T-cell (primary cell): ENCODE data around the gene SNRPA1. TPM values are rescaled to one million over a fixed set of nuclear protein-coding genes. Genes with fewer than 3 reads are reported as not detected.
A peak's percentile ranks its signal among the peaks of the same experiment; 100 is the strongest.
"Not testable (repeated sequence)": the region's sequence is repeated elsewhere in the genome, so short reads cannot be mapped to it uniquely, and the experiment has no call there.

Experiments used
- ATAC-seq, 4 experiments: fragments of 200-7000 bp in 3 of 4; fragments of 150-1000 bp in 1 of 4; cut with Tn5 transposase; replicated peaks in 1 of 4; 1 replicate in 3 of 4; 2 replicates in 1 of 4; pipeline ENCODE4 v1.10.0; 2021; ENCODE audit warnings: moderate library complexity in 3 of 4, mild to moderate bottlenecking in 2 of 4, moderate number of reproducible peaks in 1 of 4
- CTCF ChIA-PET, 2 donors: fragments of 300-600 bp; sonication (Branson Sonifier 250); formaldehyde crosslinking; loops; one replicate each; lab custom pipeline; 2022; ENCODE audit warnings: antibody characterized with exemption in 2 of 2; lab: Charles Lee
- POLR2A ChIA-PET, 2 donors: fragments of 300-600 bp; sonication (Branson Sonifier 250); formaldehyde crosslinking; loops; one replicate each; lab custom pipeline; 2022; ENCODE audit warnings: antibody characterized with exemption in 2 of 2; lab: Charles Lee
- DNase-seq, 35 experiments: peaks; one replicate each; pipeline versions ENCODE4 v3.0.0 to v3.0.0-alpha.2; 2013 to 2023
- H3K27ac ChIP-seq: one replicate; pipeline ENCODE4 v1.5.1; 2013; ENCODE audit warnings: low read length
- H3K27me3 ChIP-seq, 2 experiments: replicated peaks in 1 of 2; 1 replicate in 1 of 2; 2 replicates in 1 of 2; pipeline versions ENCODE4 v1.6.1 to v1.7.0; 2013; ENCODE audit warnings: low read length in 1 of 2, mixed read lengths in 1 of 2; ENCODE audit not compliant: control insufficient read depth in 2 of 2, insufficient read depth in 2 of 2; ENCODE audit errors: extremely low read depth in 1 of 2
- H3K36me3 ChIP-seq, 2 donors: 1 replicate in 1 of 2; 2 replicates in 1 of 2; pipeline versions ENCODE4 v1.6.1 to v1.7.0; 2013; ENCODE audit warnings: low read length in 1 of 2; ENCODE audit not compliant: control insufficient read depth in 2 of 2, insufficient read depth in 1 of 2; ENCODE audit errors: extremely low read depth in 1 of 2
- H3K4me1 ChIP-seq, 2 experiments: 1 replicate in 1 of 2; 2 replicates in 1 of 2; pipeline versions ENCODE4 v1.6.1 to v1.7.0; 2013; ENCODE audit warnings: low read length in 2 of 2, mixed read lengths in 1 of 2; ENCODE audit not compliant: insufficient read depth in 2 of 2, control insufficient read depth in 1 of 2; ENCODE audit errors: extremely low read depth in 1 of 2
- H3K4me3 ChIP-seq, 2 donors: 1 replicate in 1 of 2; 2 replicates in 1 of 2; pipeline versions ENCODE4 v1.5.1 to v1.7.0; 2013; ENCODE audit warnings: mild to moderate bottlenecking in 2 of 2, low read length in 1 of 2, moderate library complexity in 1 of 2; ENCODE audit not compliant: control insufficient read depth in 1 of 2; ENCODE audit errors: extremely low read depth in 1 of 2
- H3K9me3 ChIP-seq: 2 replicates; pipeline ENCODE4 v1.7.0; 2013
- H3K27ac Mint-ChIP-seq, 2 donors: one replicate each; pipeline ENCODE4 v1.8.0; 2020 to 2021; ENCODE audit warnings: mild to moderate bottlenecking in 2 of 2, mixed read lengths in 2 of 2
- H3K27me3 Mint-ChIP-seq, 2 donors: one replicate each; pipeline ENCODE4 v1.8.0; 2021 to 2022; ENCODE audit warnings: mixed read lengths in 2 of 2
- H3K36me3 Mint-ChIP-seq: one replicate; pipeline ENCODE4 v1.8.0; 2021; ENCODE audit warnings: mixed read lengths
- H3K4me1 Mint-ChIP-seq, 3 donors: one replicate each; pipeline ENCODE4 v1.8.0; 2020 to 2022; ENCODE audit warnings: mixed read lengths in 3 of 3, mild to moderate bottlenecking in 1 of 3
- H3K4me3 Mint-ChIP-seq, 3 donors: one replicate each; pipeline ENCODE4 v1.8.0; 2020 to 2022; ENCODE audit warnings: mild to moderate bottlenecking in 3 of 3, mixed read lengths in 3 of 3, moderate library complexity in 3 of 3
- H3K9me3 Mint-ChIP-seq, 3 donors: one replicate each; pipeline ENCODE4 v1.8.0; 2020 to 2022; ENCODE audit warnings: mixed read lengths in 3 of 3
- WGBS: methylation state at CpG from one replicate; pipeline ENCODE4 v1.1.5; 2013; ENCODE audit warnings: missing lambda C conversion rate; ENCODE audit not compliant: insufficient coverage; 5-methylcytosine and 5-hydroxymethylcytosine counted together
- total RNA-seq, 35 experiments: library from RNA in 6 of 35; stranded (reverse) in 6 of 35; fragments of 120-200 nt in 1 of 35; gene quantifications; one replicate each; pipeline versions ENCODE4 v1.2.1 to v1.2.4 and lab custom pipeline; 2013 to 2026

SNRPA1 gene
- total RNA-seq, 5 donors from 2014 or later (not counting 1 experiment from before 2014, with no cell fraction given) = 77.0 to 199 (median 97.0) TPM

DNA sequence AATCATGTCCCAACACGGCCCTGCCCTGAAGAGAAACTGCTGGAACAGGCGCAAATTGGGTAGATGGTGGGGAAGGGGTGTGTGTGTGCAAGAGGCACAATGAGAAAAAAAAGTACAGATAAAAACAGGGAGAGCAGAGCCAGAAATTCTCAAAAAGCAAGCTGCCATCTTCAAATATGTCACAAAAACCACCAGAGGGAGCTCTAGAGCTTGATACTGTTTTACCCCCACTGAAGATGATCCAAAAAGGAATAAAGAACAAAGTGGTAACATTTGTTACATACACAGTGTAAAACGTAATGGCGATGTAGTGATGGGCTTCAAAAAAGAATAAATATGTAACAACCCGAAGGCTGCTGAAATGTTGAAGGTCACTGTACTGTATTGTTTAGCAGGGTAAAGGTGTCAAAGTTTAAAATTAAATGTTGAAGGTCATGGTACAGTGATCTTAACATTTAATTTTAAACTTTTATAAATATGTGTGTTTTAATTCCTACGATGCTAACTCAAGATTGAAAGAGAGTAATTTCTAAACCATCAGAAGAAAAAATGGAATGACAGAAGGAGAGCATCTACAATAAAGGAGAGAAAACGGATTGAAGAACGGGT, 6.0 kb downstream of the SNRPA1 start:
- Histone ChIP-seq H3K27ac (no peak overlapping the region), H3K36me3 (peaks cover 0 to 47% of the 10 kb centered on the region in 2 donors), H3K4me1 (peaks cover 19% of the 10 kb centered on the region in 2 experiments), H3K27me3 (no peaks in the 10 kb centered on the region), H3K9me3 (no peaks in the 10 kb centered on the region), H3K4me3 (no peak overlapping the region)
- peak; percentile 47 to 78 (median 58) for ATAC-seq
- Mint-ChIP-seq H3K27me3 (no peaks in the 10 kb centered on the region), H3K4me1 (peaks cover 37 to 57% (median 54%) of the 10 kb centered on the region in 3 donors), H3K27ac (peak overlapping the region in 1 of 2 donors; percentile 21), H3K9me3 (no peaks in the 10 kb centered on the region), H3K4me3 (peak overlapping the region in 1 of 3 donors; percentile 0), H3K36me3 (peaks cover 54% of the 10 kb centered on the region)
- peak in 5 of 35 experiments; percentile 17 to 78 (median 33) for DNase-seq
- 77% methylated on average over 2 of the region's 8 CpGs for WGBS
- ChIA-PET CTCF (interaction anchor here (0.6 to 3.2 kb wide), 16 partner anchors 9 to 1399 kb away, joined by 3 to 45 read pairs (median 4); partner anchors contain the start of gene CHSY1 (in 1 of the 2)), POLR2A (interaction anchor here (0.7 to 1.4 kb wide), 3 partner anchors 11 to 16 kb away, joined by 3 to 4 read pairs (median 3); no protein-coding TSS in a partner anchor)

DNA sequence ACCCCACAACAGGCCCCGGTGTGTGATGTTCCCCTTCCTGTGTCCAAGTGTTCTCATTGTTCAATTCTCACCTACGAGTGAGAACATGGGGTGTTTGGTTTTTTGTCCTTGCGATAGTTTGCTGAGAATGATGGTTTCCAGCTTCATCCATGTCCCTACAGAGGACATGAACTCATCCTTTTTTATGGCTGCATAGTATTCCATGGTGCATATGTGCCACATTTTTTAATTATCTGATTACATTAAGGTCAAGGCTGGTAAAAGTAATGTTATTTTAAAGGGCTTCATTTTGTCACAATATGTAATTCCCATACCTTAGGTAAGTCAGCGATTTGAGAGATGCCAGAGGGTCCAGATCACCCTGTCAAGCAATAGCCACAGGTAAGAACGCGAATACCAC, 7.7 kb downstream of the SNRPA1 start:
- CTCF ChIA-PET = interaction anchor here (0.6 to 3.2 kb wide), 12 partner anchors 9 to 668 kb away, joined by 3 to 45 read pairs (median 4); no protein-coding TSS in a partner anchor

DNA sequence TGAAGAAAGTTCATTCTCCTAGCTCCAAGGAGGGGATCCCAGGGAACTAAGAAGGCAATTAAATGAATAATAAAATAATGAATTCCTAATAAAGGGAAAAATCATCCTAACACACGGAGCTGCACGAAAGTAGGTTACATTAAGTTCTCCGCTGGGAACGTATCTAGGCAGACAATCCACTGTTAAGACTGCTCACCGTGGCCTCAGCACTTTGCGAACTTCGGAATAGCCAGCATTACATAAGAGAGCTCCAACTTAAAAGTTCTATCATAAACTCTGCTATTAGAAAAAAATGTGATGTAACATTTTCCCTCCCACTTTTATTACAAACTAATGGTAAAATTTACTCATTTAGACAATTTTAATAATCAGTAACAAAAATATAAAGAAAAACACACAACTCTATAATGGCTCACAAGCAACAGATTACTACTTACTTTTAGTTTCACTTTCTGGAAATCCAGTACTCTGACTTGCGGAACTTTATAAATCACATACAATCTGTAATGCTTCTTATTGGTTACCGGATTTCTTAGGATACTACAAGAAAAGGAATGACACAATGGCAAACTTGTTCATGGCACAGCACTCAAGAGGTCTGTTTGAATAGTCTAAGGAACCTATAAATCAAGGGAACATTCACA, 8.5 kb downstream of the SNRPA1 start:
- no peak overlapping the region for H3K4me3 ChIP-seq
- WGBS = 90% methylated on average over 4 of the region's 9 CpGs

More for the DNA sequence above, 7.7 kb downstream of the SNRPA1 start:
- not testable (repeated sequence) for H3K4me3 ChIP-seq, H3K27ac ChIP-seq, DNase-seq, ATAC-seq, H3K4me1 ChIP-seq, H3K4me3 Mint-ChIP-seq, H3K9me3 Mint-ChIP-seq, H3K9me3 ChIP-seq, H3K27me3 Mint-ChIP-seq, H3K27me3 ChIP-seq
- peaks cover 0 to 64% of the 10 kb centered on the region in 2 donors for H3K36me3 ChIP-seq
- Mint-ChIP-seq H3K36me3 (peaks cover 57% of the 10 kb centered on the region), H3K27ac (peak overlapping the region in 1 of 2 donors; percentile 48), H3K4me1 (peaks cover 20 to 44% (median 40%) of the 10 kb centered on the region in 3 donors)
- WGBS = no CpG with 5 or more reads among the region's 6 CpGs
- POLR2A ChIA-PET = interaction anchor here (0.6 to 1.4 kb wide), 5 partner anchors 9 to 351 kb away, joined by 3 to 5 read pairs (median 4); no protein-coding TSS in a partner anchor

DNA sequence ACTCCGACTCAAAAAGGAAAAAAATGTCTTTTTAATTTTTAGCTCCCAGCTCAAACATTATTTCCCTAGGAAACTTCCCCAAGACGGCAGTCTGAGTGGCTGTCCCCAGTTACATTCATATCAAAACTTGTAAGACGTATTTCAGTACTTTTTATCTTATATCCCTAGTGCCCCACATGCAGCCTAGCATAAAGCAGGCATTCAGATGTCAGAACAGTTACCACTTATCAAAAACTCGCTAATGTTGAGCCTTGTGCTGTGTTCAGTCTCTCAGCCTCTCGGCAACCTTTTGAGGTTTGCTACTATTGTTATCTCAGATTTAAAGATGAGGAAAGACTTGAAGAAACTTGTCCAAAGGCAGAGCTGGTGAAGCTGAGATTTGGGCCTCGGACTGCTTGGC, 11.1 kb downstream of the SNRPA1 start:
- Mint-ChIP-seq H3K36me3 (peaks cover 56% of the 10 kb centered on the region), H3K27ac (no peak overlapping the region), H3K4me3 (no peak overlapping the region), H3K27me3 (no peaks in the 10 kb centered on the region), H3K4me1 (peaks cover 5 to 19% (median 15%) of the 10 kb centered on the region in 3 donors), H3K9me3 (no peaks in the 10 kb centered on the region)
- no peak for ATAC-seq
- no peak for DNase-seq
- Histone ChIP-seq H3K27ac (no peak overlapping the region), H3K9me3 (no peaks in the 10 kb centered on the region), H3K36me3 (peaks cover 3 to 78% of the 10 kb centered on the region in 2 donors), H3K4me1 (peaks cover 0 to 5% of the 10 kb centered on the region in 2 experiments), H3K27me3 (no peaks in the 10 kb centered on the region), H3K4me3 (no peak overlapping the region)
- CTCF ChIA-PET = interaction anchor here in 1 of 2 donors (0.6 to 3.5 kb wide), 2 partner anchors 10 to 280 kb away, joined by 6 to 14 read pairs; partner anchors contain the start of gene SNRPA1
- POLR2A ChIA-PET = interaction anchor here in 1 of 2 donors (0.6 kb wide), 2 partner anchors 36 to 355 kb away, joined by 3 to 4 read pairs; no protein-coding TSS in a partner anchor
- 57% methylated on average over 3 of the region's 6 CpGs for WGBS

More for the DNA sequence above, 8.5 kb downstream of the SNRPA1 start:
- CTCF ChIA-PET = interaction anchor here in 1 of 2 donors (0.7 to 3.5 kb wide), 4 partner anchors 8 to 368 kb away, joined by 3 to 14 read pairs (median 3); partner anchors contain the start of gene SNRPA1
- ATAC-seq = no peak
- H3K27me3 Mint-ChIP-seq = no peaks in the 10 kb centered on the region
- Histone ChIP-seq H3K27me3 (no peaks in the 10 kb centered on the region), H3K4me1 (peaks cover under 1 to 9% of the 10 kb centered on the region in 2 experiments), H3K36me3 (peaks cover 0 to 72% of the 10 kb centered on the region in 2 donors), H3K27ac (no peak overlapping the region), H3K9me3 (no peaks in the 10 kb centered on the region)
- POLR2A ChIA-PET = no interaction called here
- peaks cover 62% of the 10 kb centered on the region for H3K36me3 Mint-ChIP-seq
- H3K9me3 Mint-ChIP-seq = no peaks in the 10 kb centered on the region
- DNase-seq = no peak
- H3K4me3 Mint-ChIP-seq = no peak overlapping the region
- H3K4me1 Mint-ChIP-seq = peaks cover 12 to 36% (median 32%) of the 10 kb centered on the region in 3 donors
- peak overlapping the region; percentile 43 to 48 for H3K27ac Mint-ChIP-seq

DNA sequence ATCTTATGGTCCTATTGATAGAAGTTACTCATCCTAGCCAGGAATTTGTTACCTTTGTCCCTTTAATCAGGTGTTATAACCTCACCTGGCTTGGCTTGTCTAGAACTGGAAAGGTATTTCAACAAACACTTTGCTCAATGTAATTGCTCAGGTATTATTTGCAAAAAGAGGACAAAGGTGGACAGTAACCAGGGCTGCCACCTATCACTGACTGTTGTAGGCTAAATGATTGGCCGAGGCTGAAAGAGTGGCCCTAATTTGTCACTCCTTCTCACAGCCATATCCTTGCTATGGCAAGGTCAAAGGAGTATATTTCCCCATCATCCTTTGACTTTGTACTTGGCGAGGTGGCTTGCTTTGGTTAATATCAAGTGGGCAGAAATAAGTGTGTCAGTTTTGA, 15.0 kb downstream of the SNRPA1 start:
- Mint-ChIP-seq H3K4me3 (no peak overlapping the region), H3K9me3 (no peaks in the 10 kb centered on the region), H3K27ac (no peak overlapping the region), H3K4me1 (peaks cover 18 to 23% (median 23%) of the 10 kb centered on the region in 3 donors), H3K27me3 (no peaks in the 10 kb centered on the region), H3K36me3 (peaks cover 28% of the 10 kb centered on the region)
- Histone ChIP-seq H3K9me3 (no peaks in the 10 kb centered on the region), H3K4me1 (peaks cover 3 to 20% of the 10 kb centered on the region in 2 experiments), H3K27me3 (no peaks in the 10 kb centered on the region), H3K27ac (no peak overlapping the region), H3K4me3 (no peak overlapping the region), H3K36me3 (peaks cover 3 to 54% of the 10 kb centered on the region in 2 donors)
- DNase-seq (no peak), ATAC-seq (no peak)
- ChIA-PET CTCF (interaction anchor here in 1 of 2 donors (0.5 kb wide), 1 partner anchor 24 kb away, joined by 3 read pairs; no protein-coding TSS in a partner anchor), POLR2A (interaction anchor here in 1 of 2 donors (1.0 kb wide), 1 partner anchor 15 kb away, joined by 3 read pairs; the partner anchor contains the start of gene SNRPA1)
- no CpG with 5 or more reads among the region's 2 CpGs for WGBS
